DND-41 (cell line): ENCODE data around the gene ZNF474.

ENCODE experiments used
- ATAC-seq: fragments of 200-7000 bp; cut with Tn5 transposase; 3 replicates; pipeline ENCODE4 v1.9.1; 2021; ENCODE audit warnings: low read depth; ENCODE audit not compliant: insufficient read depth
- DNase-seq: peaks from one replicate; pipeline ENCODE4 v3.0.0-alpha.2; 2020
- H2AFZ ChIP-seq: 2 replicates; pipeline ENCODE4 v1.6.0; 2012; ENCODE audit warnings: low read depth, low read length
- H3K27ac ChIP-seq: 2 replicates; pipeline ENCODE4 v1.5.1; 2012; ENCODE audit warnings: low read length, inconsistent platforms
- H3K27me3 ChIP-seq: fragments of 200-600 bp; sonication (generic); 2 replicates; pipeline ENCODE4 v1.6.0; 2012; ENCODE audit warnings: low read length, mild to moderate bottlenecking, inconsistent platforms; ENCODE audit not compliant: insufficient read depth, poor library complexity
- H3K36me3 ChIP-seq: 2 replicates; pipeline ENCODE4 v1.5.1; 2012; ENCODE audit warnings: low read length, inconsistent platforms; ENCODE audit not compliant: insufficient read depth
- H3K4me1 ChIP-seq: 2 replicates; pipeline ENCODE4 v1.5.1; 2012; ENCODE audit warnings: mild to moderate bottlenecking, low read length; ENCODE audit not compliant: insufficient read depth
- H3K4me2 ChIP-seq: 2 replicates; pipeline ENCODE4 v1.6.0; 2012; ENCODE audit warnings: mild to moderate bottlenecking, moderate library complexity, low read length, inconsistent platforms; ENCODE audit not compliant: insufficient read depth
- H3K4me3 ChIP-seq, 2 experiments: fragments of 200-600 bp in 1 of 2; shearing (Covaris generic) in 1 of 2; 2 replicates each; pipeline ENCODE4 v1.5.1; 2012 to 2016; ENCODE audit warnings: inconsistent platforms in 2 of 2, low read length in 2 of 2, mild to moderate bottlenecking in 2 of 2, low read depth in 1 of 2, moderate library complexity in 1 of 2
- H3K79me2 ChIP-seq: 2 replicates; pipeline ENCODE4 v1.6.0; 2012; ENCODE audit warnings: low read length, inconsistent platforms; ENCODE audit not compliant: insufficient read depth
- H3K9ac ChIP-seq: 2 replicates; pipeline ENCODE4 v1.6.0; 2012; ENCODE audit warnings: low read depth, mild to moderate bottlenecking, inconsistent platforms, low read length, moderate library complexity
- H3K9me3 ChIP-seq: 2 replicates; pipeline ENCODE4 v1.5.1; 2012; ENCODE audit warnings: low read length, moderate library complexity, mild to moderate bottlenecking, inconsistent platforms; ENCODE audit not compliant: insufficient read depth, severe bottlenecking
- H4K20me1 ChIP-seq: 2 replicates; pipeline ENCODE4 v1.6.0; 2012; ENCODE audit warnings: low read length; ENCODE audit not compliant: insufficient read depth
- EZH2 ChIP-seq: IDR thresholded peaks from 3 replicates; pipeline ENCODE4 v1.6.1; 2012; ENCODE audit warnings: borderline replicate concordance, low read depth, mild to moderate bottlenecking, moderate library complexity, low read length, inconsistent platforms; ENCODE audit not compliant: severe bottlenecking
- TF ChIP-seq, protein P1 (sequence below): IDR thresholded peaks from 2 replicates; pipeline ENCODE4 v1.5.1; 2012; ENCODE audit warnings: borderline replicate concordance, low read length, moderate library complexity, mild to moderate bottlenecking; ENCODE audit not compliant: poor library complexity, severe bottlenecking; ENCODE audit errors: extremely low read depth

The ZNF474 gene

DNA sequence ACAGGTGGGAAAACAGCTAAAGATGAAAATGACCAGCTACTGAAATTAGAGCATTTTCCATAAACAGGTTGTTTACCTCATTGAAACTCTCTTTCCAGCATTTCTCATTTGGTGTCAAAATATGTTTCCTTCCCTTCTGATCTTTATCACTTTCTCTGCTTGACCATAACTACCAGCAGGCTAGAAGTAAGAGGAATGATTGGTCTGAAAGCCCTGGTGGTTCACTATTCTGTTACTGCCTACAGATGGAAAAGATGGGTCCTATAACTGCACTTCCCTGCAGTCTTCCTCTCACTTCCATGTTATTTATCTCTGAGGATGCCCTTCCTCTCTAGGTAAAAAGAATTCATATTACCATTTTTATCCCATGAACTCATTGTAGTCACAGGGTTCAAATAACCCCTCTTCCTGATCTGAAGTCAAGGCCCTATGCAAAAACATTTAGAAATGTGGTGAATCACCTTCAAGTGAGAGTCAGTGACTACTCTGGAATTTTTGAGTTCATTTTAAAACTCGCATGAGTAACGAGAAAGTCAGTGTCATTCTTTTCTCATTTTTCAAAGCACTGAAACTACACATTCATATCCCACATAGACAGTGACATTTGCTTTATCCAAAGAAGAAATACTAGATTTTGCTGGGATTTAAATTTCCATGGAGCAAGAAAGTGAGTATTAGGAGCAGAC lies 51.7 kb downstream of the ZNF474 start:
- Histone ChIP-seq H3K4me3 (no peak overlapping the region), H3K4me2 (no peak overlapping the region)
- no peak for TF ChIP-seq EZH2
- TF ChIP-seq, protein P1, sequence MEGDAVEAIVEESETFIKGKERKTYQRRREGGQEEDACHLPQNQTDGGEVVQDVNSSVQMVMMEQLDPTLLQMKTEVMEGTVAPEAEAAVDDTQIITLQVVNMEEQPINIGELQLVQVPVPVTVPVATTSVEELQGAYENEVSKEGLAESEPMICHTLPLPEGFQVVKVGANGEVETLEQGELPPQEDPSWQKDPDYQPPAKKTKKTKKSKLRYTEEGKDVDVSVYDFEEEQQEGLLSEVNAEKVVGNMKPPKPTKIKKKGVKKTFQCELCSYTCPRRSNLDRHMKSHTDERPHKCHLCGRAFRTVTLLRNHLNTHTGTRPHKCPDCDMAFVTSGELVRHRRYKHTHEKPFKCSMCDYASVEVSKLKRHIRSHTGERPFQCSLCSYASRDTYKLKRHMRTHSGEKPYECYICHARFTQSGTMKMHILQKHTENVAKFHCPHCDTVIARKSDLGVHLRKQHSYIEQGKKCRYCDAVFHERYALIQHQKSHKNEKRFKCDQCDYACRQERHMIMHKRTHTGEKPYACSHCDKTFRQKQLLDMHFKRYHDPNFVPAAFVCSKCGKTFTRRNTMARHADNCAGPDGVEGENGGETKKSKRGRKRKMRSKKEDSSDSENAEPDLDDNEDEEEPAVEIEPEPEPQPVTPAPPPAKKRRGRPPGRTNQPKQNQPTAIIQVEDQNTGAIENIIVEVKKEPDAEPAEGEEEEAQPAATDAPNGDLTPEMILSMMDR: no peak

DNA sequence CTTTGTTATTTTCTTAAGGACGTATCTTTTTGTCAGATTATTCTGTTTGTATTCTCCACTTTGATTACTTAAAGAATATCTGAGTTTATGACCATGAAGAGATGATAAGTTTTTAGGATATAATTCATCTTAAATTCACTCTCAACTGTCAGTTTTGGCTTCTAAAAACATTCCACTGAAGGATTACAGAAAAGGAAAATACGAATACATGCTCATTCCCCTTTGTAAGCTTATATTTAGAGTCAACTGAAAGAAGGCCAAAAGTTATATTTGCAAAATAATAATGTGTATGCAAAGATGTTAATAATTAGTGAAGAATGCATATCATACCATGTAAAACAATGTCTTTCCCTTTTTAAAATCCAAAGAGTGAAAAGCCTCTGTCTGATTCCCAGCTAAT lies 52.5 kb downstream of the ZNF474 start:
- no peak for ATAC-seq
- TF ChIP-seq EZH2: no peak
- TF ChIP-seq, protein P1: no peak
- Histone ChIP-seq H3K4me2 (no peak overlapping the region), H3K27ac (no peak overlapping the region), H2AFZ (no peak overlapping the region), H3K9me3 (no peaks in the 10 kb centered on the region), H3K79me2 (no peaks in the 10 kb centered on the region), H4K20me1 (no peaks in the 10 kb centered on the region), H3K27me3 (no peaks in the 10 kb centered on the region), H3K36me3 (no peaks in the 10 kb centered on the region), H3K9ac (no peak overlapping the region), H3K4me3 (no peak overlapping the region), H3K4me1 (no peaks in the 10 kb centered on the region)
- no peak for DNase-seq

More for the DNA sequence above, 51.7 kb downstream of the ZNF474 start:
- no peaks in the 10 kb centered on the region for H3K79me2 ChIP-seq
- no peaks in the 10 kb centered on the region for H3K9me3 ChIP-seq
- no peak overlapping the region for H2AFZ ChIP-seq
- ATAC-seq (no peak), DNase-seq (no peak)
- H3K27me3 ChIP-seq: no peaks in the 10 kb centered on the region
- no peak overlapping the region for H3K27ac ChIP-seq
- H3K9ac ChIP-seq: no peak overlapping the region
- no peaks in the 10 kb centered on the region for H3K36me3 ChIP-seq
- no peaks in the 10 kb centered on the region for H4K20me1 ChIP-seq
- H3K4me1 ChIP-seq: no peaks in the 10 kb centered on the region

DNA sequence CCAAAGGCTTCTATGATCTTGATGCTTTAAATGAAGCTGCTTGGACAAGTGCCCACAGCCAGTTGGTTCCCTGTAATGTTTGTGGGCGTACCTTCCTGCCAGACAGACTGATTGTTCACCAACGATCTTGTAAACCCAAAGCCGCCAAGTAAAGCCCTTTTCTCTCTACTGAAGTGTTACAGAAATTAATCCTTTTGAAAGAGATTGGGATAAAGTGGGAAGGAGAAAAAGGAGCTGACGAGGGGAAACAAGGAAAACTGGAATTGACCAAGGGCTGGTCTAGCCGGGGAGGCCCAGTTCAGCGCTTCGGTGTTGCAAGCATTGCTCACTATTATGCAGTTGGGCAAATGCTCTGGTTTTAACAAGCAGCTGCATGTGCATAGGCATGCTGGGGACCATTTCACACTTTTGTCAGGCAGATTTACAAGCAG lies 53.2 kb downstream of the ZNF474 start:
- ATAC-seq (no peak), DNase-seq (no peak)
- H2AFZ ChIP-seq: no peak overlapping the region
- TF ChIP-seq, protein P1: no peak
- no peak for TF ChIP-seq EZH2
- no peaks in the 10 kb centered on the region for H3K27me3 ChIP-seq
- no peak overlapping the region for H3K27ac ChIP-seq
- no peak overlapping the region for H3K4me2 ChIP-seq
- H3K79me2 ChIP-seq: no peaks in the 10 kb centered on the region
- no peaks in the 10 kb centered on the region for H3K4me1 ChIP-seq
- no peak overlapping the region for H3K4me3 ChIP-seq
- no peaks in the 10 kb centered on the region for H3K36me3 ChIP-seq
- no peaks in the 10 kb centered on the region for H3K9me3 ChIP-seq
- no peaks in the 10 kb centered on the region for H4K20me1 ChIP-seq
- no peak overlapping the region for H3K9ac ChIP-seq
